ENCODE data around the gene NATD1. TPM values are rescaled to one million over a fixed set of nuclear protein-coding genes. Genes with fewer than 3 reads are reported as not detected.
"Not testable (repeated sequence)": the region's sequence is repeated elsewhere in the genome, so short reads cannot be mapped to it uniquely, and the experiment has no call there.

NATD1 gene
- total RNA-seq, 2 donors from 2014 or later, result 7.4 to 8.8 TPM

GRCh38 chr17:21192414-21192813 lies 60.8 kb downstream of the NATD1 start:
- ATAC-seq (replicated peaks in 1 of 2); DNase-seq; H3K27me3 Mint-ChIP-seq (ENCODE audit: low read depth); H3K27ac Mint-ChIP-seq; H3K4me3 Mint-ChIP-seq; H3K36me3 Mint-ChIP-seq (ENCODE audit: insufficient read depth in 2 of 2); H3K9me3 Mint-ChIP-seq: not testable (repeated sequence)
- peaks cover 18% of the 10 kb centered on the region for H3K4me1 Mint-ChIP-seq (ENCODE audit: low read depth)

- H3K9me3 Mint-ChIP-seq, result no peaks in the 10 kb centered on the region
- no peak overlapping the region for H3K27ac Mint-ChIP-seq
- H3K4me3 Mint-ChIP-seq, result no peak overlapping the region
- peaks cover 0 to 3% of the 10 kb centered on the region in 2 donors for H3K36me3 Mint-ChIP-seq (ENCODE audit: insufficient read depth in 2 of 2)
- no peaks in the 10 kb centered on the region for H3K27me3 Mint-ChIP-seq (ENCODE audit: low read depth)
- H3K4me1 Mint-ChIP-seq (ENCODE audit: low read depth), result peaks cover 18% of the 10 kb centered on the region
- ATAC-seq (replicated peaks in 1 of 2) (no peak), DNase-seq (no peak)
Observed at GRCh38 chr17:21191698-21192097, 61.5 kb downstream of the NATD1 start.

GRCh38 chr17:21190078-21190477 lies 63.1 kb downstream of the NATD1 start:
- Mint-ChIP-seq H3K4me1 (ENCODE audit: low read depth) (peaks cover 18% of the 10 kb centered on the region), H3K27ac (no peak overlapping the region), H3K27me3 (ENCODE audit: low read depth) (no peaks in the 10 kb centered on the region), H3K4me3 (no peak overlapping the region), H3K9me3 (no peaks in the 10 kb centered on the region), H3K36me3 (ENCODE audit: insufficient read depth in 2 of 2) (peaks cover 3 to 5% of the 10 kb centered on the region in 2 donors)
- ATAC-seq (replicated peaks in 1 of 2), result no peak
- no peak for DNase-seq

GRCh38 chr17:21189361-21189760 lies 63.8 kb downstream of the NATD1 start:
- peaks cover 3 to 5% of the 10 kb centered on the region in 2 donors for H3K36me3 Mint-ChIP-seq (ENCODE audit: insufficient read depth in 2 of 2)
- H3K9me3 Mint-ChIP-seq, result no peaks in the 10 kb centered on the region

More at GRCh38 chr17:21189361-21189760, 63.8 kb downstream of the NATD1 start:
- no peak overlapping the region for H3K27ac Mint-ChIP-seq
- H3K4me3 Mint-ChIP-seq, result no peak overlapping the region
- H3K4me1 Mint-ChIP-seq (ENCODE audit: low read depth), result peaks cover 14% of the 10 kb centered on the region
- DNase-seq, result no peak
- H3K27me3 Mint-ChIP-seq (ENCODE audit: low read depth), result no peaks in the 10 kb centered on the region
- no peak for ATAC-seq (replicated peaks in 1 of 2)

Other genes starting within 250 kb of the NATD1 start
- gene USP22, start 210.4 kb downstream of the NATD1 start, total RNA-seq, result 100 to 1,000 TPM; 175 to 195 TPM
- gene DHRS7B, start 126.4 kb downstream of the NATD1 start, total RNA-seq, result 10 to 100 TPM; 19.5 to 21.4 TPM
- 10 to 100 TPM; 21.4 to 25.9 TPM for gene TMEM11, start 39.2 kb downstream of the NATD1 start, total RNA-seq
- 100 to 1,000 TPM; 104 to 107 TPM for gene MAP2K3, start 31.3 kb upstream of the NATD1 start, total RNA-seq
- gene KCNJ12, start 122.9 kb upstream of the NATD1 start, total RNA-seq, result not detected